SK-N-SH treated with all-trans-retinoic acid at 6 μM for 48 hours (cell line): Measurements from ENCODE around the gene PTPN18.

ENCODE experiments used
- CREB5 ChIP-seq: fragments of 250-450 bp; sonication (Bioruptor Pico); IDR thresholded peaks from 2 replicates; pipeline ENCODE4 v1.5.1; 2020; ENCODE audit warnings: low read depth, mild to moderate bottlenecking, moderate library complexity
- PATZ1 ChIP-seq: fragments of 250-450 bp; sonication (Bioruptor Pico); IDR thresholded peaks from 2 replicates; pipeline ENCODE4 v1.8.0; 2020; ENCODE audit warnings: mild to moderate bottlenecking, moderate library complexity, borderline replicate concordance
- POU6F1 ChIP-seq: fragments of 250-450 bp; sonication (Bioruptor Pico); IDR thresholded peaks from 2 replicates; pipeline ENCODE4 v1.8.0; 2021; ENCODE audit warnings: low read depth, mild to moderate bottlenecking, moderate library complexity, borderline replicate concordance
- RARB ChIP-seq: fragments of 250-450 bp; sonication (Bioruptor Pico); IDR thresholded peaks from 2 replicates; pipeline ENCODE4 v1.8.0; 2021; ENCODE audit warnings: mild to moderate bottlenecking, moderate library complexity
- SNAI2 ChIP-seq: fragments of 250-450 bp; sonication (Bioruptor Pico); IDR thresholded peaks from 2 replicates; pipeline ENCODE4 v1.5.0; 2020; ENCODE audit warnings: mild to moderate bottlenecking, moderate library complexity
- TSHZ2 ChIP-seq: fragments of 250-450 bp; sonication (Bioruptor Pico); IDR thresholded peaks from 2 replicates; pipeline ENCODE4 v1.5.0; 2020; ENCODE audit warnings: mild to moderate bottlenecking, moderate library complexity
- ZC3H10 ChIP-seq: fragments of 250-450 bp; sonication (Bioruptor Pico); IDR thresholded peaks from 2 replicates; pipeline ENCODE4 v1.5.1; 2021; ENCODE audit warnings: mild to moderate bottlenecking, moderate library complexity
- ZFP3 ChIP-seq: fragments of 250-450 bp; sonication (Bioruptor Pico); IDR thresholded peaks from 2 replicates; pipeline ENCODE4 v1.5.0; 2020; ENCODE audit warnings: mild to moderate bottlenecking, moderate library complexity
- ZFP30 ChIP-seq: fragments of 450-650 bp; formaldehyde crosslinking; IDR thresholded peaks from 2 replicates; pipeline ENCODE4 v1.5.0; 2022; ENCODE audit warnings: mild to moderate bottlenecking, moderate library complexity
- ZNF565 ChIP-seq: fragments of 450-650 bp; formaldehyde crosslinking; conservative IDR thresholded peaks from 2 replicates; pipeline ENCODE4 v1.5.0; 2020; ENCODE audit warnings: low read depth, mild to moderate bottlenecking, moderate library complexity
- ZNF8 ChIP-seq: fragments of 450-650 bp; formaldehyde crosslinking; IDR thresholded peaks from 2 replicates; pipeline ENCODE4 v1.5.0; 2020; ENCODE audit warnings: mild to moderate bottlenecking, moderate library complexity

GRCh38 chr2:130342533-130343275 is 13.2 kb upstream of the PTPN18 start, which contains the start of gene IMP4:
- no peak for TF ChIP-seq ZC3H10 (CRISPR knock-in tag)
- TF ChIP-seq ZNF8 (CRISPR knock-in tag), result no peak
- TF ChIP-seq PATZ1 (CRISPR knock-in tag), result no peak
- no peak for TF ChIP-seq RARB (CRISPR knock-in tag)
- no peak for TF ChIP-seq CREB5
- TF ChIP-seq ZNF565 (CRISPR knock-in tag), result no peak
- peak; percentile 45; the same call in 1 of the 2 replicates for TF ChIP-seq TSHZ2 (CRISPR knock-in tag)
- no peak for TF ChIP-seq POU6F1 (CRISPR knock-in tag)
- no peak for TF ChIP-seq SNAI2 (CRISPR knock-in tag)
- TF ChIP-seq ZFP3, result no peak
- TF ChIP-seq ZFP30 (CRISPR knock-in tag), result no peak
